ENCODE measurements around the gene ACOX3.
A peak's percentile ranks its signal among the peaks of the same experiment; 100 is the strongest.

DNA sequence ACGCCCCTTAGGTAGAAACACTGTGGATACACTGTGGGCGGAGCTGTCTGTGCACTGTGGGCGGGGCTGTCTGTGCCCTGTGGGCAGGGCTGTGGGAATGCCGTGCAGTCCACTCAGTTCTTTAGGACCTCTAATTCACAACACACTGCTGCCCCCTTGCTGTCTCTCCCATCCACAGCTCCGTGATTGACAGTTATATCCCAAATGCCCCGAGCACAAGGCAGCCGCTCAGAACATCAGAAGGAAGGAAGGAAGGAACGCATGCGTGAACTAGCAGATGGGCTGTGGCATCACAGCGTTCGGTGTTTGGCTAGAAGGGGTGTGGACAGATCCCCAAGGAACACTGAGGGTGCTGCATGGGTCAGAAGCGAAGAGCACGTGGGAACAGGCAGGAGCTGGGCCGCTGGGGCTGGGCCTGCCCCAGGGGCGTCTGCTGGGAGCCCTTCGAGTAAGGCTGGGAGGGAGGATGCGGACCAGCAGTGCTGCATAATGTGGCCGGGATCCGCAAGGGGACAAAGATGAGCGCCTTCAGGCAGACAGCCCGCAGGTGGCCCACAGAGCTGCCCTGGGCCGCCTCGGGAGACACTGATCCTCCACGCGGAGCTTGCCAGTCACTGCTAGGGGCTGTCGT, 29.8 kb downstream of the ACOX3 start:
- TF ChIP-seq, protein P1, sequence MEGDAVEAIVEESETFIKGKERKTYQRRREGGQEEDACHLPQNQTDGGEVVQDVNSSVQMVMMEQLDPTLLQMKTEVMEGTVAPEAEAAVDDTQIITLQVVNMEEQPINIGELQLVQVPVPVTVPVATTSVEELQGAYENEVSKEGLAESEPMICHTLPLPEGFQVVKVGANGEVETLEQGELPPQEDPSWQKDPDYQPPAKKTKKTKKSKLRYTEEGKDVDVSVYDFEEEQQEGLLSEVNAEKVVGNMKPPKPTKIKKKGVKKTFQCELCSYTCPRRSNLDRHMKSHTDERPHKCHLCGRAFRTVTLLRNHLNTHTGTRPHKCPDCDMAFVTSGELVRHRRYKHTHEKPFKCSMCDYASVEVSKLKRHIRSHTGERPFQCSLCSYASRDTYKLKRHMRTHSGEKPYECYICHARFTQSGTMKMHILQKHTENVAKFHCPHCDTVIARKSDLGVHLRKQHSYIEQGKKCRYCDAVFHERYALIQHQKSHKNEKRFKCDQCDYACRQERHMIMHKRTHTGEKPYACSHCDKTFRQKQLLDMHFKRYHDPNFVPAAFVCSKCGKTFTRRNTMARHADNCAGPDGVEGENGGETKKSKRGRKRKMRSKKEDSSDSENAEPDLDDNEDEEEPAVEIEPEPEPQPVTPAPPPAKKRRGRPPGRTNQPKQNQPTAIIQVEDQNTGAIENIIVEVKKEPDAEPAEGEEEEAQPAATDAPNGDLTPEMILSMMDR (IDR thresholded peaks at IDR 0.05 in 4 of 5, conservative IDR thresholded peaks at IDR 0.05 in 1 of 5): peak in 3 of 5 experiments; percentile 10 to 30 (median 21)
- TF ChIP-seq POLR2A (IDR thresholded peaks at IDR 0.05): no peak
